PC-3 (cell line): ENCODE data around the gene SLC10A2. TPM values are rescaled to one million over a fixed set of nuclear protein-coding genes. Genes with fewer than 3 reads are reported as not detected.

Experiments used
- ATAC-seq: fragments of 200-7000 bp; cut with Tn5 transposase; 2 replicates; pipeline ENCODE4 v1.9.1; 2020; ENCODE audit warnings: mild to moderate bottlenecking, moderate library complexity
- BruUV-seq: library from RNA; stranded (reverse); fragments of 400-500 nt; replicated peaks from 2 replicates; lab custom pipeline; 2021; lab: Mats Ljungman, UMichigan
- CTCF ChIA-PET: fragments of 300-600 bp; sonication (Branson Sonifier 250); formaldehyde crosslinking; loops from one replicate; lab custom pipeline; 2022; ENCODE audit warnings: antibody characterized with exemption; lab: Charles Lee
- POLR2A ChIA-PET: fragments of 300-600 bp; sonication (Branson Sonifier 250); formaldehyde crosslinking; loops from one replicate; lab custom pipeline; 2022; ENCODE audit warnings: antibody characterized with exemption; ENCODE audit not compliant: unreplicated experiment; lab: Charles Lee
- DNase-seq: peaks from one replicate; pipeline ENCODE4 v3.0.0-alpha.2; 2015
- H2AFZ ChIP-seq: fragments of 300-600 bp; sonication (generic); 2 replicates; pipeline ENCODE4 v1.6.0; 2016; ENCODE audit warnings: antibody characterized with exemption, low read length
- H3F3A ChIP-seq: fragments of 300-600 bp; sonication (generic); one replicate; pipeline ENCODE4 v1.6.0; 2017; ENCODE audit warnings: antibody characterized with exemption, low read length, control low read depth, mild to moderate bottlenecking; ENCODE audit not compliant: unreplicated experiment
- H3K27ac ChIP-seq: fragments of 300-600 bp; sonication (generic); 2 replicates; pipeline ENCODE4 v1.5.1; 2016; ENCODE audit warnings: mild to moderate bottlenecking, low read length
- H3K27me3 ChIP-seq: fragments of 300-600 bp; sonication (generic); 2 replicates; pipeline ENCODE4 v1.6.1; 2016; ENCODE audit warnings: low read length, mixed read lengths
- H3K36me3 ChIP-seq: fragments of 300-600 bp; sonication (generic); 2 replicates; pipeline ENCODE4 v1.6.1; 2016; ENCODE audit warnings: low read depth, mixed run types, low read length, mixed read lengths
- H3K4me1 ChIP-seq: fragments of 300-600 bp; sonication (generic); 2 replicates; pipeline ENCODE4 v1.5.1; 2016; ENCODE audit warnings: low read length; ENCODE audit not compliant: insufficient read depth
- H3K4me2 ChIP-seq: fragments of 300-600 bp; sonication (generic); 2 replicates; pipeline ENCODE4 v1.6.0; 2016; ENCODE audit warnings: low read length
- H3K4me3 ChIP-seq: fragments of 300-600 bp; sonication (generic); 2 replicates; pipeline ENCODE4 v1.5.1; 2016; ENCODE audit warnings: mild to moderate bottlenecking, low read length, mixed read lengths
- H3K79me2 ChIP-seq: fragments of 300-600 bp; sonication (generic); 2 replicates; pipeline ENCODE4 v1.6.1; 2017; ENCODE audit warnings: low read length, mixed read lengths
- H3K9ac ChIP-seq: fragments of 300-600 bp; sonication (generic); 2 replicates; pipeline ENCODE4 v1.6.0; 2016; ENCODE audit warnings: mild to moderate bottlenecking, low read length
- H3K9me2 ChIP-seq: fragments of 300-600 bp; sonication (generic); replicated peaks from 2 replicates; pipeline ENCODE4 v1.6.1; 2016; ENCODE audit warnings: mixed run types, low read length, mixed read lengths
- H3K9me3 ChIP-seq: fragments of 300-600 bp; sonication (generic); 2 replicates; pipeline ENCODE4 v1.6.1; 2016; ENCODE audit warnings: low read length, mixed read lengths
- H4K20me1 ChIP-seq: fragments of 300-600 bp; sonication (generic); 2 replicates; pipeline ENCODE4 v1.6.1; 2016; ENCODE audit warnings: low read length, mixed read lengths
- CTCF ChIP-seq: fragments of 300-600 bp; sonication (generic); conservative IDR thresholded peaks from 2 replicates; pipeline ENCODE4 v1.5.1; 2017; ENCODE audit warnings: antibody characterized with exemption, low read depth, mild to moderate bottlenecking, low read length
- EZH2 ChIP-seq: fragments of 300-600 bp; sonication (generic); IDR thresholded peaks from one replicate; pipeline ENCODE4 v1.6.1; 2017; ENCODE audit warnings: antibody characterized with exemption, mild to moderate bottlenecking, low read length; ENCODE audit not compliant: unreplicated experiment
- EZH2phosphoT487 ChIP-seq: fragments of 300-600 bp; sonication (generic); IDR thresholded peaks from 2 replicates; pipeline ENCODE4 v1.6.1; 2018; ENCODE audit warnings: mild to moderate bottlenecking, antibody characterized with exemption, low read length, borderline replicate concordance
- intact Hi-C: fragments of 100-400 bp; cut with micrococcal nuclease; formaldehyde crosslinking; loops from 2 replicates; pipeline ENCODE4 v1.9.0; 2023
- total RNA-seq: library from RNA; depleted of rRNA; stranded (reverse); fragments of >200 nt; gene quantifications from 2 replicates; pipeline ENCODE4 v1.2.3, GENCODE V29; 2014

The SLC10A2 gene
- total RNA-seq, 1 experiment from 2014 or later, result not detected

- Histone ChIP-seq H2AFZ (no peak overlapping the region), H3K27ac (no peak overlapping the region), H3K9me3 (0 out of 2 replicates have a peak, but pooled peaks cover 3% of the 10 kb centered on the region), H3K9me2 (no peaks in the 10 kb centered on the region), H3K4me2 (no peak overlapping the region), H3K9ac (no peak overlapping the region), H3F3A (no peaks in the 10 kb centered on the region), H3K4me1 (no peaks in the 10 kb centered on the region), H4K20me1 (no peaks in the 10 kb centered on the region), H3K27me3 (peaks cover 11% of the 10 kb centered on the region; the same call in 1 of the 2 replicates), H3K79me2 (no peaks in the 10 kb centered on the region), H3K4me3 (no peak overlapping the region), H3K36me3 (no peaks in the 10 kb centered on the region)
- ChIA-PET POLR2A (no interaction called here), CTCF (no interaction called here)
- no TSS peak for BruUV-seq
- no peak for DNase-seq
- intact Hi-C loops, result no loop called here
- no peak for ATAC-seq
- TF ChIP-seq CTCF (no peak), EZH2 (no peak), EZH2phosphoT487 (no peak)
Observed at GRCh38 chr13:103056008-103056407, 10.2 kb downstream of the SLC10A2 start.

GRCh38 chr13:103055166-103055565 is 11.1 kb downstream of the SLC10A2 start:
- intact Hi-C loops, result no loop called here
- H3F3A ChIP-seq, result no peaks in the 10 kb centered on the region
- no peaks in the 10 kb centered on the region for H3K9me2 ChIP-seq
- no peak overlapping the region for H3K4me2 ChIP-seq
- ATAC-seq, result no peak
- peaks cover 18% of the 10 kb centered on the region for H3K27me3 ChIP-seq
- TF ChIP-seq EZH2, result no peak
- H3K79me2 ChIP-seq, result no peaks in the 10 kb centered on the region
- ChIA-PET CTCF (no interaction called here), POLR2A (no interaction called here)
- no peaks in the 10 kb centered on the region for H4K20me1 ChIP-seq
- BruUV-seq, result no TSS peak
- H3K36me3 ChIP-seq, result no peaks in the 10 kb centered on the region
- DNase-seq, result no peak
- no peak overlapping the region for H3K27ac ChIP-seq
- no peaks in the 10 kb centered on the region for H3K4me1 ChIP-seq
- no peak overlapping the region for H3K9ac ChIP-seq
- 0 out of 2 replicates have a peak, but pooled peaks cover 3% of the 10 kb centered on the region for H3K9me3 ChIP-seq
- H3K4me3 ChIP-seq, result no peak overlapping the region
- no peak overlapping the region for H2AFZ ChIP-seq

GRCh38 chr13:103046676-103047075 is 19.5 kb downstream of the SLC10A2 start:
- BruUV-seq, result no TSS peak
- Histone ChIP-seq H3K27me3 (peaks cover 36% of the 10 kb centered on the region), H3K4me2 (no peak overlapping the region), H3K4me1 (no peaks in the 10 kb centered on the region), H3K9me2 (no peaks in the 10 kb centered on the region), H3K79me2 (no peaks in the 10 kb centered on the region), H2AFZ (no peak overlapping the region), H3K4me3 (no peak overlapping the region), H3K36me3 (no peaks in the 10 kb centered on the region), H4K20me1 (no peaks in the 10 kb centered on the region), H3F3A (no peaks in the 10 kb centered on the region), H3K9me3 (no peaks in the 10 kb centered on the region), H3K9ac (no peak overlapping the region), H3K27ac (no peak overlapping the region)
- DNase-seq (no peak), ATAC-seq (no peak)
- TF ChIP-seq EZH2, result no peak
- TF ChIP-seq CTCF, result no peak
- TF ChIP-seq EZH2phosphoT487, result no peak
- intact Hi-C loops, result no loop called here
- CTCF ChIA-PET, result no interaction called here
- POLR2A ChIA-PET, result interaction anchor here (0.6 kb wide), 1 partner anchor 161 kb away, joined by 3 read pairs; no protein-coding TSS in a partner anchor
